Measurements from ENCODE around the gene TIGD3. TPM values are rescaled to one million over a fixed set of nuclear protein-coding genes. Genes with fewer than 3 reads are reported as not detected.

TIGD3 gene
- total RNA-seq, 2 donors from 2014 or later: 0.99 to 1.0 TPM

DNA sequence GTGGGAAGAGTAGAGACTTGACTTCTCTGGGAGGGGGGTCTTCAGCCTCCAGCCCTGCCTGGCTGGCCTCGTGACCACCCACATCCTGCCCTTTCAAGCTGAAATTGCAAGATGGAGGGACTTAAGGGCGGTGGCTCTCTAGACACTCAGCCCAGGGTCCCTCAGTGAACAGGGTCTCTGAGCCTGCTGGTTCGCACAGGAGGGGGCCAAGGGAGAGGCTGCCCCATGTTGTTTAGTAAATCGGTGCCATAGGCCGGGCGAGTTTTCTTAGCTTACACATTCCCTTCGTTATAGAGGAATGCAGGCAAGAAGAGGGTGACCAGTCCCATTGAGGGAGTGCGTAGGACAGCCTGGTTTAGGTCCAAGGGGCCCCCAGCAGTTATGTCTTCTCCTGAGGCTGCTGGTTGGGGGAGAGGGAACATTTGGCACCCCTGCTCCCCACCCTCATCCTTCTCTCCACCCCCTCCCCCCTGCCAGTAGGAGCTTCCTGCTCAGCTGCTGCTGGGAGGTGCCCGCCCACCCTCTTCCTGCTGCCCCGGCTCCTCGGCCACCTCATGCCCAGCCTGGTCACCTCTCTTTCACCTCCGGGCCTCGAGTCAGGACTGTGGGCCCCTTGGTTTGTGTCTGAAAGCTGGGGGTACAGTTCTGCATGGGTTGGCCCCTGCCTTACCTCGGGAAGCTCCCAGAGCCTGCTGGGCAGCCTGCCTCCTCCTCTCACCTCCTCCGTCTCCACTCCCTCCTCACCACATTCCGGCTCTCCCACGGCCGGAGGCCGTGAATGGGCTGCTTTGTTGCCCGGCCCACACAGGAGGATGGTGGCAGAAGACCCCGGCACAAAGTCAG lies 35.8 kb downstream of the TIGD3 start:
- TF ChIP-seq, protein P1, sequence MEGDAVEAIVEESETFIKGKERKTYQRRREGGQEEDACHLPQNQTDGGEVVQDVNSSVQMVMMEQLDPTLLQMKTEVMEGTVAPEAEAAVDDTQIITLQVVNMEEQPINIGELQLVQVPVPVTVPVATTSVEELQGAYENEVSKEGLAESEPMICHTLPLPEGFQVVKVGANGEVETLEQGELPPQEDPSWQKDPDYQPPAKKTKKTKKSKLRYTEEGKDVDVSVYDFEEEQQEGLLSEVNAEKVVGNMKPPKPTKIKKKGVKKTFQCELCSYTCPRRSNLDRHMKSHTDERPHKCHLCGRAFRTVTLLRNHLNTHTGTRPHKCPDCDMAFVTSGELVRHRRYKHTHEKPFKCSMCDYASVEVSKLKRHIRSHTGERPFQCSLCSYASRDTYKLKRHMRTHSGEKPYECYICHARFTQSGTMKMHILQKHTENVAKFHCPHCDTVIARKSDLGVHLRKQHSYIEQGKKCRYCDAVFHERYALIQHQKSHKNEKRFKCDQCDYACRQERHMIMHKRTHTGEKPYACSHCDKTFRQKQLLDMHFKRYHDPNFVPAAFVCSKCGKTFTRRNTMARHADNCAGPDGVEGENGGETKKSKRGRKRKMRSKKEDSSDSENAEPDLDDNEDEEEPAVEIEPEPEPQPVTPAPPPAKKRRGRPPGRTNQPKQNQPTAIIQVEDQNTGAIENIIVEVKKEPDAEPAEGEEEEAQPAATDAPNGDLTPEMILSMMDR (conservative IDR thresholded peaks at IDR 0.05): no peak
- H3K27me3 Mint-ChIP-seq (ENCODE audit: insufficient read depth): no peaks in the 10 kb centered on the region
- Histone ChIP-seq H3K9me3 (ENCODE audit: control insufficient read depth, low read length) (no peaks in the 10 kb centered on the region), H3K36me3 (ENCODE audit: control insufficient read depth, insufficient read depth, low read length) (no peaks in the 10 kb centered on the region), H3K4me3 (ENCODE audit: low read length) (no peak overlapping the region), H3K27ac (ENCODE audit: low read depth, low read length) (peak overlapping the region; percentile 47), H3K27me3 (ENCODE audit: control insufficient read depth, insufficient read depth, low read length, poor library complexity, severe bottlenecking) (no peaks in the 10 kb centered on the region), H3K9ac (ENCODE audit: extremely low read depth, low read length, poor library complexity, severe bottlenecking) (no peak overlapping the region), H3K4me1 (ENCODE audit: control insufficient read depth, insufficient read depth, low read length) (no peaks in the 10 kb centered on the region)
- WGBS, 2 experiments (ENCODE audit: insufficient coverage in 1 of 2, insufficient read length in 1 of 2): 77 to 84% methylated on average over 5 to 21 of the region's 21 CpGs
- DNase-seq: no peak
- no peaks in the 10 kb centered on the region for H3K9me3 Mint-ChIP-seq
- peaks cover 14% of the 10 kb centered on the region for H3K4me1 Mint-ChIP-seq
- no peak overlapping the region for H3K4me3 Mint-ChIP-seq
- H3K36me3 Mint-ChIP-seq (ENCODE audit: low read depth): peaks cover 4% of the 10 kb centered on the region
- no peak overlapping the region for H3K27ac Mint-ChIP-seq

DNA sequence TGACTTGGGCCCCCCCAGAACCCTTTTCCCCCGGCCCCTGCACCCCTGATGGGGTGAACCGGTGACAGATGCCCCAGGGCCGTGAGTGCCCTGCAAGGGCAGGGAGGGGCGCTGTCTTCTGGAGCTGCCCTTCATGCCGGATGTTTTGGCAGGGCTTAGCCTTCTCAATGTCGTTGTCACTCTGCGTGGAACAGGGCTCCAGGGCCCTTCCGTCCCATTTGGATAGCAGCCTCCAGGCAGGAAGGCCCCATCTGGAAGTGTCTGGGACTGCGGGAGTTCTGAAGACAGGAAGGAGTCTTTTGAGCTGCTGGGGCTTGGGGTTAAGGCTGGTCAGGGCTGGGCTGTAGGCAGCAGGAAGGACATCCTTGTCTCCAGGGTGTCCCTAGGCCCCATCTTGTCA lies 36.4 kb downstream of the TIGD3 start:
- Mint-ChIP-seq H3K27me3 (ENCODE audit: insufficient read depth) (no peaks in the 10 kb centered on the region), H3K36me3 (ENCODE audit: low read depth) (peaks cover 4% of the 10 kb centered on the region)
- peak; percentile 81 for DNase-seq

DNA sequence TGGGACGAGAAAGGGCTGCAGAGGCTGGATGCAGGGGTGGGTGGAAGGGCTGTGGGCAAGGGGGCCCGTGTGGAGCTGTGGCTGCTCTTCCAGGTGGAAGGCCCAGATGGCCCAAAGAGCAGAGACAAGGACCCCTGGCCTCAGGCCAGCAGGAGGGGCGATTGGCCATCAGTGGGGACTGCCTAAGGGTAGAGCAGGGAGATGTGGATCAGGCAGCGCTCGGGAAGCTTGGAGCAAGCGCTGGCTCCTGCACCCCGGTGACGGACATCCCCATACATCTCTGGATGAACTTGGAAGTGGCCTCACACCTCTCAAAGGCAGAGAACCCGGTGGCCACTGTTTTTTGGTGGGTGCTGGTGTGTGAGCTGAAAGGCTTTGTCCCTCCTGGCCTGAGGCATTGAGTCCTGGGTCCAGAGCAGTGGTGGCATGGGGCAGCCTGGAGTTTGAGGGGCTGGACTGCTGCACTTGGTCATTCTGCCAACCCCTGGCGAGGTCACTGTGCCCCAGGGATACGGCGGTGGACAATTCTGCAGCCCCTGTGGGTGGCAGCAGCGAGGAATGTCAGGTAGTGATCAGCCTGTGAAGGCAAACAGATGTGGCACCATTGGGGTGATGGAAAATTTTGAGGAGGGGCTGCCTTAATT lies 37.8 kb downstream of the TIGD3 start:
- no peak overlapping the region for H3K9ac ChIP-seq (ENCODE audit: extremely low read depth, low read length, poor library complexity, severe bottlenecking)
- Mint-ChIP-seq H3K4me3 (no peak overlapping the region), H3K4me1 (peaks cover 14% of the 10 kb centered on the region), H3K27ac (no peak overlapping the region), H3K27me3 (ENCODE audit: insufficient read depth) (no peaks in the 10 kb centered on the region), H3K36me3 (ENCODE audit: low read depth) (peaks cover 9% of the 10 kb centered on the region), H3K9me3 (no peaks in the 10 kb centered on the region)
- no peak overlapping the region for H3K4me3 ChIP-seq (ENCODE audit: low read length)
- no peak for DNase-seq
- no peaks in the 10 kb centered on the region for H3K4me1 ChIP-seq (ENCODE audit: control insufficient read depth, insufficient read depth, low read length)
- H3K27ac ChIP-seq (ENCODE audit: low read depth, low read length): no peak overlapping the region
- no peaks in the 10 kb centered on the region for H3K27me3 ChIP-seq (ENCODE audit: control insufficient read depth, insufficient read depth, low read length, poor library complexity, severe bottlenecking)
- 83 to 91% methylated on average over 11 to 13 of the region's 13 CpGs for WGBS, 2 experiments (ENCODE audit: insufficient coverage in 1 of 2, insufficient read length in 1 of 2)
- TF ChIP-seq, protein P1 (conservative IDR thresholded peaks at IDR 0.05): no peak
- H3K36me3 ChIP-seq (ENCODE audit: control insufficient read depth, insufficient read depth, low read length): peaks cover 5% of the 10 kb centered on the region
- H3K9me3 ChIP-seq (ENCODE audit: control insufficient read depth, low read length): no peaks in the 10 kb centered on the region

More for the DNA sequence above, 36.4 kb downstream of the TIGD3 start:
- no peaks in the 10 kb centered on the region for H3K9me3 Mint-ChIP-seq
- H3K4me1 ChIP-seq (ENCODE audit: control insufficient read depth, insufficient read depth, low read length): no peaks in the 10 kb centered on the region
- H3K4me1 Mint-ChIP-seq: peaks cover 14% of the 10 kb centered on the region
- WGBS, 2 experiments (ENCODE audit: insufficient coverage in 1 of 2, insufficient read length in 1 of 2): 59 to 82% methylated on average over 9 of the region's 9 CpGs
- H3K4me3 Mint-ChIP-seq: no peak overlapping the region
- TF ChIP-seq, protein P1 (conservative IDR thresholded peaks at IDR 0.05): peak; percentile 34
- no peaks in the 10 kb centered on the region for H3K9me3 ChIP-seq (ENCODE audit: control insufficient read depth, low read length)
- no peaks in the 10 kb centered on the region for H3K27me3 ChIP-seq (ENCODE audit: control insufficient read depth, insufficient read depth, low read length, poor library complexity, severe bottlenecking)
- no peaks in the 10 kb centered on the region for H3K36me3 ChIP-seq (ENCODE audit: control insufficient read depth, insufficient read depth, low read length)
- peak overlapping the region; percentile 47 for H3K27ac ChIP-seq (ENCODE audit: low read depth, low read length)
- H3K4me3 ChIP-seq (ENCODE audit: low read length): no peak overlapping the region
- no peak overlapping the region for H3K9ac ChIP-seq (ENCODE audit: extremely low read depth, low read length, poor library complexity, severe bottlenecking)
- H3K27ac Mint-ChIP-seq: peak overlapping the region; percentile 58

Data from endodermal cell (in vitro differentiated cells).